ENCODE results near the gene GTF3C5. TPM values are rescaled to one million over a fixed set of nuclear protein-coding genes. Genes with fewer than 3 reads are reported as not detected.

The GTF3C5 gene
- total RNA-seq, 2 experiments from 2014 or later, result 49.0 to 52.4 TPM

DNA sequence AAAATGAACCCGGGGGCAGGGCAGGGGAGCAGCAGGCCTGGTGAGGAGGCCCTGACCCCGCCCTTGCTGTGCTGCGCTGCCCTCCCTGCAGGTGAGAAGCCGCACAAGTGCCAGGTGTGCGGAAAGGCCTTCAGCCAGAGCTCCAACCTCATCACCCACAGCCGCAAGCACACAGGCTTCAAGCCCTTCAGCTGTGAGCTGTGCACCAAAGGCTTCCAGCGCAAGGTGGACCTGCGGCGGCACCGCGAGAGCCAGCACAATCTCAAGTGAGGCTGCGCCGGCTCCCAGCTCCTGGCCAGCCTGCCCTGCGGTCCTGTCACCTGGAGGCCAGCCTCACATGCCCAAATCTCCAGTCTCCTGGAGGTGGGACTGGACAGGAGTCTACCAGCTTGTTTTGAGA lies 40.0 kb upstream of the GTF3C5 start:
- intact Hi-C loops (cut with DNase I, micrococcal nuclease), result no loop called here
- DNase-seq (no peak), ATAC-seq (ENCODE audit: poor library complexity) (no peak)
- H3K4me3 ChIP-seq (ENCODE audit: low read length), result no peak overlapping the region
- Mint-ChIP-seq H3K9me3 (no peaks in the 10 kb centered on the region), H3K27ac (no peak overlapping the region), H3K36me3 (ENCODE audit: low read depth) (no peaks in the 10 kb centered on the region), H3K4me1 (ENCODE audit: low read depth) (no peaks in the 10 kb centered on the region), H3K27me3 (peaks cover 60% of the 10 kb centered on the region), H3K4me3 (no peak overlapping the region)
- TF ChIP-seq CTCF (IDR thresholded peaks at IDR 0.05), result no peak
- ChIA-PET CTCF (no interaction called here), POLR2A (no interaction called here)
- peaks cover 17 to 24% of the 10 kb centered on the region in 2 experiments for H3K27me3 ChIP-seq (ENCODE audit: control insufficient read depth in 1 of 2, insufficient read depth in 2 of 2, low read length in 2 of 2)
- no peaks in the 10 kb centered on the region for H3K36me3 ChIP-seq (ENCODE audit: insufficient read depth, low read length)
- peaks cover 0 to 12% of the 10 kb centered on the region in 2 experiments for H3K9me3 ChIP-seq (ENCODE audit: control insufficient read depth in 1 of 2, insufficient read depth in 1 of 2, low read length in 2 of 2)
- H3K4me1 ChIP-seq (ENCODE audit: insufficient read depth, low read length), result peaks cover 7% of the 10 kb centered on the region
- no peak overlapping the region for H3K27ac ChIP-seq (ENCODE audit: low read depth in 1 of 2, low read length in 2 of 2)

- DNase-seq (no peak), ATAC-seq (ENCODE audit: poor library complexity) (no peak)
- no peak overlapping the region for H3K27ac ChIP-seq (ENCODE audit: low read depth in 1 of 2, low read length in 2 of 2)
- TF ChIP-seq CTCF (IDR thresholded peaks at IDR 0.05), result no peak
- intact Hi-C loops (cut with DNase I, micrococcal nuclease), result no loop called here
- peaks cover 57% of the 10 kb centered on the region for H3K27me3 Mint-ChIP-seq
- peaks cover 0 to 12% of the 10 kb centered on the region in 2 experiments for H3K9me3 ChIP-seq (ENCODE audit: control insufficient read depth in 1 of 2, insufficient read depth in 1 of 2, low read length in 2 of 2)
- ChIA-PET POLR2A (no interaction called here), CTCF (no interaction called here)
- no peak overlapping the region for H3K4me3 ChIP-seq (ENCODE audit: low read length)
- H3K27ac Mint-ChIP-seq, result no peak overlapping the region
- H3K36me3 ChIP-seq (ENCODE audit: insufficient read depth, low read length), result no peaks in the 10 kb centered on the region
- peaks cover 18 to 23% of the 10 kb centered on the region in 2 experiments for H3K27me3 ChIP-seq (ENCODE audit: control insufficient read depth in 1 of 2, insufficient read depth in 2 of 2, low read length in 2 of 2)
- H3K36me3 Mint-ChIP-seq (ENCODE audit: low read depth), result no peaks in the 10 kb centered on the region
- no peak overlapping the region for H3K4me3 Mint-ChIP-seq
- H3K9me3 Mint-ChIP-seq, result no peaks in the 10 kb centered on the region
- no peaks in the 10 kb centered on the region for H3K4me1 Mint-ChIP-seq (ENCODE audit: low read depth)
- peaks cover 7% of the 10 kb centered on the region for H3K4me1 ChIP-seq (ENCODE audit: insufficient read depth, low read length)
These were observed 39.2 kb upstream of the GTF3C5 start for GRCh38 chr9:132991351-132992300.

DNA sequence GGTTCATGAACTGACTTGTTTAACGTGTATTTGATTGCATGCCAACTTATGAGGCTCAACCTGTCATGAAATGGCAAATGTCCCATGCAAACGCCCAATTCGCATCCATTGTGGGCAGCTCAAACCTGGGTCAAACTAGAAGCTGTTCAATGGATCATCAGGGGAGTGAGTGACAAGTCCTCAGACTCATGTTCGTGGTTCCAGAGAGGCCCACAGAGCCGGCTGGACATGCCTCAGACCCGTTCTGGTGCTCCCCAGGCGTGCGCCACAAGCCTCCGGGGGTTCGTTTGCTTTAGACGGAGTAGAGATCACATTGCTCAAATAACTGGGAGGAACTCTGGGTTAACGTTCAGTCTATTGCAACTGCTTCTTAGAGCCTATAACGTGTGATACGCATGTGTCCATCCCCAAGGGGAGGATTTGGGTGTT lies 37.3 kb upstream of the GTF3C5 start:
- Histone ChIP-seq H3K9me3 (ENCODE audit: control insufficient read depth in 1 of 2, insufficient read depth in 1 of 2, low read length in 2 of 2) (peaks cover 0 to 7% of the 10 kb centered on the region in 2 experiments), H3K27me3 (ENCODE audit: control insufficient read depth in 1 of 2, insufficient read depth in 2 of 2, low read length in 2 of 2) (peaks cover 18 to 19% of the 10 kb centered on the region in 2 experiments), H3K4me1 (ENCODE audit: insufficient read depth, low read length) (peaks cover 7% of the 10 kb centered on the region), H3K36me3 (ENCODE audit: insufficient read depth, low read length) (no peaks in the 10 kb centered on the region), H3K4me3 (ENCODE audit: low read length) (no peak overlapping the region), H3K27ac (ENCODE audit: low read depth in 1 of 2, low read length in 2 of 2) (no peak overlapping the region)
- Mint-ChIP-seq H3K4me3 (no peak overlapping the region), H3K9me3 (no peaks in the 10 kb centered on the region), H3K27ac (no peak overlapping the region), H3K36me3 (ENCODE audit: low read depth) (no peaks in the 10 kb centered on the region), H3K4me1 (ENCODE audit: low read depth) (no peaks in the 10 kb centered on the region), H3K27me3 (peaks cover 48% of the 10 kb centered on the region)
- ATAC-seq (ENCODE audit: poor library complexity) (no peak), DNase-seq (no peak)
- intact Hi-C loops (cut with DNase I, micrococcal nuclease), result no loop called here
- CTCF ChIA-PET, result no interaction called here
- POLR2A ChIA-PET, result no interaction called here
- TF ChIP-seq CTCF (IDR thresholded peaks at IDR 0.05), result no peak
